ENCODE measurements around the gene SNAP29.

Gene SNAP29

GRCh38 chr22:20869234-20869633 lies 10.4 kb downstream of the SNAP29 start:
- TF ChIP-seq CTCF (IDR thresholded peaks at IDR 0.05) (no peak), ZFX (IDR thresholded peaks at IDR 0.05; ENCODE audit: borderline replicate concordance) (no peak)
- H3K27ac ChIP-seq, result no peak overlapping the region

GRCh38 chr22:20873214-20873613 lies 14.4 kb downstream of the SNAP29 start:
- H3K27ac ChIP-seq, result no peak overlapping the region
- no peak for TF ChIP-seq ZFX (IDR thresholded peaks at IDR 0.05; ENCODE audit: borderline replicate concordance)
- no peak for TF ChIP-seq CTCF (IDR thresholded peaks at IDR 0.05)

- no peak for TF ChIP-seq ZFX (IDR thresholded peaks at IDR 0.05; ENCODE audit: borderline replicate concordance)
- no peak for TF ChIP-seq CTCF (IDR thresholded peaks at IDR 0.05)
- no peak overlapping the region for H3K27ac ChIP-seq
Observed at GRCh38 chr22:20875296-20875695, 16.5 kb downstream of the SNAP29 start.

GRCh38 chr22:20877715-20878114 lies 18.9 kb downstream of the SNAP29 start:
- no peak for TF ChIP-seq CTCF (IDR thresholded peaks at IDR 0.05)
- TF ChIP-seq ZFX (IDR thresholded peaks at IDR 0.05; ENCODE audit: borderline replicate concordance), result no peak

GRCh38 chr22:20881231-20881630 lies 22.4 kb downstream of the SNAP29 start:
- no peak overlapping the region for H3K27ac ChIP-seq
- TF ChIP-seq ZFX (IDR thresholded peaks at IDR 0.05; ENCODE audit: borderline replicate concordance) (no peak), CTCF (IDR thresholded peaks at IDR 0.05) (no peak)

More at GRCh38 chr22:20877715-20878114, 18.9 kb downstream of the SNAP29 start:
- H3K27ac ChIP-seq, result no peak overlapping the region

GRCh38 chr22:20881869-20882815 lies 23.3 kb downstream of the SNAP29 start:
- no peak for TF ChIP-seq CTCF (IDR thresholded peaks at IDR 0.05)
- no peak for TF ChIP-seq ZFX (IDR thresholded peaks at IDR 0.05; ENCODE audit: borderline replicate concordance)
- H3K27ac ChIP-seq, result no peak overlapping the region

GRCh38 chr22:20882855-20883254 lies 24.0 kb downstream of the SNAP29 start:
- H3K27ac ChIP-seq, result no peak overlapping the region
- no peak for TF ChIP-seq CTCF (IDR thresholded peaks at IDR 0.05)
- TF ChIP-seq ZFX (IDR thresholded peaks at IDR 0.05; ENCODE audit: borderline replicate concordance), result no peak
